ENCODE data around the gene CACNB4. TPM values are rescaled to one million over a fixed set of nuclear protein-coding genes. Genes with fewer than 3 reads are reported as not detected.

CACNB4 gene
- total and polyA plus RNA-seq, 7 donors = 0.23 to 4.4 (median 1.1) TPM

DNA sequence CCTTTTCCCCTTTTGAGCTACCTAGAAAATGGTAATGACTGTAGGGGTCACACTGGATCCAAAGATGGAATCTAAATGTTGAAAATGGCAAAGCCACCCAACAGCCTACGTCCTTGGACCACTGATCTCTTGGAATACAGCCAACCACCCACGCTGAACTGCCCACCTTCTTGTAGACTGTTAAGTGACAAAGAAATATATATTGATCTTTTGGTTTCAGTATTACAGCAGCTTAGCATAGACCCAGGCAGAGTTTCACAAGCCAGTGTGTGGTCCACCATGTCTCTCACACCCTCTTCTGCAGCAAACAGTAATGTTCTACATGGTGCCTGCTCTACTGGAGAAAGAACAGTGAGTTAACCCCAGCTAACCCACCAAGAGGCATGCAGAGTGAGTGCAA lies 20.2 kb downstream of the CACNB4 start:
- no peaks in the 10 kb centered on the region for H3K9me3 ChIP-seq
- no peaks in the 10 kb centered on the region for H3K27me3 ChIP-seq
- intact Hi-C loops (cut with DNase I) = no loop called here
- H3K36me3 ChIP-seq = no peaks in the 10 kb centered on the region
- H3K27ac ChIP-seq = no peak overlapping the region
- H3K4me1 ChIP-seq = no peaks in the 10 kb centered on the region
- no peak for DNase-seq
- TF ChIP-seq EP300 (IDR thresholded peaks at IDR 0.05) (no peak), POLR2AphosphoS5 (IDR thresholded peaks at IDR 0.05) (no peak), POLR2A (IDR thresholded peaks at IDR 0.05) (no peak)
- TF ChIP-seq, protein P1, sequence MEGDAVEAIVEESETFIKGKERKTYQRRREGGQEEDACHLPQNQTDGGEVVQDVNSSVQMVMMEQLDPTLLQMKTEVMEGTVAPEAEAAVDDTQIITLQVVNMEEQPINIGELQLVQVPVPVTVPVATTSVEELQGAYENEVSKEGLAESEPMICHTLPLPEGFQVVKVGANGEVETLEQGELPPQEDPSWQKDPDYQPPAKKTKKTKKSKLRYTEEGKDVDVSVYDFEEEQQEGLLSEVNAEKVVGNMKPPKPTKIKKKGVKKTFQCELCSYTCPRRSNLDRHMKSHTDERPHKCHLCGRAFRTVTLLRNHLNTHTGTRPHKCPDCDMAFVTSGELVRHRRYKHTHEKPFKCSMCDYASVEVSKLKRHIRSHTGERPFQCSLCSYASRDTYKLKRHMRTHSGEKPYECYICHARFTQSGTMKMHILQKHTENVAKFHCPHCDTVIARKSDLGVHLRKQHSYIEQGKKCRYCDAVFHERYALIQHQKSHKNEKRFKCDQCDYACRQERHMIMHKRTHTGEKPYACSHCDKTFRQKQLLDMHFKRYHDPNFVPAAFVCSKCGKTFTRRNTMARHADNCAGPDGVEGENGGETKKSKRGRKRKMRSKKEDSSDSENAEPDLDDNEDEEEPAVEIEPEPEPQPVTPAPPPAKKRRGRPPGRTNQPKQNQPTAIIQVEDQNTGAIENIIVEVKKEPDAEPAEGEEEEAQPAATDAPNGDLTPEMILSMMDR (IDR thresholded peaks at IDR 0.05) = no peak
- no peak overlapping the region for H3K4me3 ChIP-seq
- WGBS, 2 donors = 59 to 84% methylated on average over 2 of the region's 2 CpGs

DNA sequence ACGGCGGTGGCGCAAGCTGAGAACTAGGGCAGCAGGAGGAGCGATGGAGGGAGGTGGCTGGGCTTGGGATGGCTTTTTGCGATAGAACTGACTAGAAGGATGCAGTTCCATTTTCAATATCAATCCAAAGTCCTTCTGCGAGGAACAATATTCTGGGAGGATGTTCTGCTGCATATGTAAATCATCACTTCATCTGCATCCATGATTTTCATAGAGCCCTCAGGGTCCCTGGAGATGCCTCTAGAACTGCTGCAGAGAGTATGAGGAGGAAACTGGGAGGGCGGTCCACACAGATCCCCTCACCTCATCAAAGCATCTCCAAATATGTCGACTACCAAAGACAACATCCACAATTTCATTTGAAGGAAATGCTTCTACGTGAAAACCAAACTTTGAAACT lies 20.8 kb downstream of the CACNB4 start:
- intact Hi-C loops (cut with DNase I) = no loop called here
- H3K4me1 ChIP-seq = no peaks in the 10 kb centered on the region
- TF ChIP-seq EP300 (IDR thresholded peaks at IDR 0.05) (no peak), POLR2A (IDR thresholded peaks at IDR 0.05) (no peak), POLR2AphosphoS5 (IDR thresholded peaks at IDR 0.05) (no peak)
- TF ChIP-seq, protein P1 (IDR thresholded peaks at IDR 0.05) = no peak
- no peaks in the 10 kb centered on the region for H3K27me3 ChIP-seq
- H3K9me3 ChIP-seq = no peaks in the 10 kb centered on the region
- H3K4me3 ChIP-seq = no peak overlapping the region
- H3K36me3 ChIP-seq = no peaks in the 10 kb centered on the region
- DNase-seq = no peak
- 96 to 98% methylated on average over 9 of the region's 9 CpGs for WGBS, 2 donors
- no peak overlapping the region for H3K27ac ChIP-seq

DNA sequence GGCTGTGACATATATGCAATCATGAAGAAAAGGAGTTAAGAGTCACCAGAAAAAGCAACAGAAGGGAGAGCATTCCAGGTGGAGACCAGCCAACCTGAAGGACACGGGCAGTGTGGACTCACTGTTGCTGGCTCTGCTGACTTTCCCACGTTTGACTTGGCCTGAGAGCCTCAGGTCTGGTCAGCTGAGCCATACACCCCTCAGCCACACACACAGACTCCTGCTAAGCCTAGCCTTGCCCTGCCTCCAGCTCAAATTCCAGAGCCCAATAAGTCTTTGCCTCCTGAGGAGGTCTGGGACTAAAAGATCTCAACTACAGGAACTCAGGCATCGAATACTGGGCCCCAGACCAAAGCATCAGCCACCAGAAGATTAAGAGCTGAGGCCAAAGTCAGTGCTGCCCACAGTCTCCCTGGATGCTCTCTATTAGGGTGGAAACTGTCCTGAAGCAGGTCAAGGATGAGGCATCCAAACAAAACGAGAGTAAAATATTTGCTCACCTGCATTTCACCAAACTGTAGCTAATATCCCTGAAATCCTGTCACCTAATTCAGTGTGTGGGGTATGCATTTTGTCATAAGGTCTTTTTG lies 23.3 kb downstream of the CACNB4 start:
- Histone ChIP-seq H3K4me1 (no peaks in the 10 kb centered on the region), H3K4me3 (no peak overlapping the region), H3K27ac (no peak overlapping the region), H3K36me3 (no peaks in the 10 kb centered on the region), H3K27me3 (no peaks in the 10 kb centered on the region), H3K9me3 (no peaks in the 10 kb centered on the region)
- DNase-seq = no peak
- intact Hi-C loops (cut with DNase I) = no loop called here
- WGBS, 2 donors = 69 to 76% methylated on average over 4 of the region's 4 CpGs
- no peak for TF ChIP-seq POLR2A (IDR thresholded peaks at IDR 0.05)
- TF ChIP-seq, protein P1 (IDR thresholded peaks at IDR 0.05) = no peak
- no peak for TF ChIP-seq EP300 (IDR thresholded peaks at IDR 0.05)

DNA sequence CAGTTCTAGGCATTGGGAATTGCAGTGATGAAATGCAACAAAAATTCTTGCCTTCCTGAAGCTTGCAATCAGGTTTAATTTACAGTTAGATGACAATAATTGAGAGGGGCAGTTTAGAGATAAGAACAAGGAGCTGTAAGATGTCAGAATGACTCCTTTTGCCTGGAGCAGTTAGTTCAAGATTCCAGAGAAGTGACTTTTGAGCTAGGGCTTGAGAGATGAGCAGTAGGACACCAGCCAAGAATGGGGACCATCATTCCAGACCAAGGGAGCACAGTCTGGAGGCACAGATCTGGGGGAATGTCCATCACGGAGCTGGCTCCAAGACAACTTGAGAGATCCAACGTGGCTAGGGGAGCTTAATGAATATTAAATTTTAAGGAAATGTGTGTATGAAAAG lies 26.8 kb downstream of the CACNB4 start:
- no peak overlapping the region for H3K27ac ChIP-seq
- H3K36me3 ChIP-seq = no peaks in the 10 kb centered on the region
- H3K4me1 ChIP-seq = no peaks in the 10 kb centered on the region
- no peaks in the 10 kb centered on the region for H3K9me3 ChIP-seq
- WGBS, 2 donors = 84 to 85% methylated on average over 2 of the region's 2 CpGs
- intact Hi-C loops (cut with DNase I) = no loop called here
- H3K4me3 ChIP-seq = no peak overlapping the region
- H3K27me3 ChIP-seq = no peaks in the 10 kb centered on the region
- DNase-seq = no peak
- TF ChIP-seq POLR2A (IDR thresholded peaks at IDR 0.05) (no peak), POLR2AphosphoS5 (IDR thresholded peaks at IDR 0.05) (no peak), EP300 (IDR thresholded peaks at IDR 0.05) (no peak)
- TF ChIP-seq, protein P1 (IDR thresholded peaks at IDR 0.05) = no peak

DNA sequence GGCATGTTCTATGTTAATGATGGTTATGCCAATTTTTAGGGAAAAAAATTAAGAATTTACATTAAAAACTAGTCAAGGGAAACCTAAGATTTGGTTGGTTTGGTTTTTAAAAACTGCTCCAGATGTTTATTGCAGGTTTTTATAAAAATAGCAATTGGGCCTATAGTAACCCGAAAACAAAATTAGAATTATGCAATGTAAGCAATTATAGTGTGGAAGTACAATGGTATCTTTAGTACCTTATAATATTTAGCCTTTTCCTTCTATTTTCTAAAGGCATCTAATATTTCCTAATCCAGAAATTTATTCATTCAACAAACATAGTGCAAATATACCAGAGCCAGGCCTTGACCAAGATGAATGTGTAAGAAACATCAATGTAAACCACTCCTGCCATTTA lies 27.3 kb downstream of the CACNB4 start:
- no peak overlapping the region for H3K4me3 ChIP-seq
- H3K27ac ChIP-seq = no peak overlapping the region
- intact Hi-C loops (cut with DNase I) = no loop called here
- H3K27me3 ChIP-seq = no peaks in the 10 kb centered on the region
- TF ChIP-seq, protein P1 (IDR thresholded peaks at IDR 0.05) = no peak
- TF ChIP-seq EP300 (IDR thresholded peaks at IDR 0.05) = no peak
- H3K9me3 ChIP-seq = no peaks in the 10 kb centered on the region
- no peaks in the 10 kb centered on the region for H3K4me1 ChIP-seq
- WGBS, 2 donors = 78 to 90% methylated on average over 1 of the region's 1 CpG
- DNase-seq = no peak
- no peaks in the 10 kb centered on the region for H3K36me3 ChIP-seq

All from sigmoid colon (tissue), 7 donors.